T-helper 2 cell (primary cell): ENCODE results near the gene BORCS6.
A peak's percentile ranks its signal among the peaks of the same experiment; 100 is the strongest.

Source experiments
- DNase-seq, 5 experiments: peaks; one replicate each; pipeline versions ENCODE4 v3.0.0 to v3.0.0-alpha.2; 2012 to 2022

BORCS6 gene

GRCh38 chr17:8210761-8211458 lies 20.9 kb upstream of the BORCS6 start:
- DNase-seq: no peak

GRCh38 chr17:8209907-8210760 lies 20.2 kb upstream of the BORCS6 start, which contains the start of gene AURKB:
Gene AURKB (minus strand): TSS chr17:8210575. CDS start chr17:8210224, 351 bp downstream.
- peak; percentile 81 to 96 (median 88) for DNase-seq

DNA sequence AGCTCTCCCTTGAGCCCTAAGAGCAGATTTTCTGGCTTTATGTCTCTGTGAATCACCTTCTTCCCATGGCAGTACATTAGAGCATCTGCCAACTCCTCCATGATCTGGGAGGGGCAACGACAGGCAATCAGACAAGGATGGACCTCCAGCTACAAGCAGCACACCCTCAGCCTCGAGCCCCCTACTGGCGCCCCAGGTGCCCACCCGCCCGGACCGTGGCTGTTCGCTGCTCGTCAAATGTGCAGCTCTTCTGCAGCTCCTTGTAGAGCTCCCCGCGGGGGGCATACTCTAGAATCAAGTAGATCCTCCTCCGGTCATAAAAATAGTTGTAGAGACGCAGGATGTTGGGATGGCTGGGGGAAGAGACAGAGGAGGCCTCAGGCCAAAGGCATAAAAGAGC lies 16.6 kb upstream of the BORCS6 start:
- DNase-seq: no peak

GRCh38 chr17:8204761-8205555 lies 15.0 kb upstream of the BORCS6 start:
- no peak for DNase-seq

DNA sequence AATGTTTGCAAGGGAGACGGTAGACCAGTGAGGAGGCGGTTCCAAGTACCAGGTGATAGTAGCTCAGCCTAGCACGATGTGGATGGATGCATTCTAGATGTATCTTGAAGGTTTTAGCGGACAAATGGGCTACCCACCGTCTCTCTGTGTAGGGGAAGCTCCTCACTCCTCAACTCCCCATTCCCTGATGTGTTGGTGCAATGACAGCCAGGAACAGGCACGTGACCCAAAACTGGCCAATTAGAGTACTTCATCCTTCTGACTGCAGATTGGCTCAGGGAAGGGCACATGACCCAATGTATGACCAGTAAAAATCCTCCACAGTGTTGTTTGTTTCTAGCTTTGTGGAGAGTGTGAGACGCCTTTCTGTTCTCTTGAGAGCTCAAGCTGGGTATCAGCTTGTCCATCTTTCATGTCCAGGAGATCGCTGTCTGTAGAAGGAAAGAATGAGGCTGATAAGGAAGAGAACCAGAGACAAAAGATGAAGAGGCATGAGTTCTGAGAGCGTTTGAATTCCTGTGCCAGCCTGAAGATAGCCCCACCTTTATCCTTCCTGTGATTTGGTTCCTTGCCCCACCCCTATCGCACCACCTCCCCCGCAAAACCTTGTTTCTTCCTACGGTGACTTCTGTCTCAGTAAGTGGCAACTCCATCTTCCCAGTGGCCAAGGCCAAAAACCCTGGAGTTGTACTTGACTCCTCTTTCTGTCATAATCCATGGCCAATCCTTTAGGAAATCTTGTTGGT lies 2.3 kb upstream of the BORCS6 start:
- peak in 3 of 5 experiments; percentile 36 to 94 (median 51) for DNase-seq

DNA sequence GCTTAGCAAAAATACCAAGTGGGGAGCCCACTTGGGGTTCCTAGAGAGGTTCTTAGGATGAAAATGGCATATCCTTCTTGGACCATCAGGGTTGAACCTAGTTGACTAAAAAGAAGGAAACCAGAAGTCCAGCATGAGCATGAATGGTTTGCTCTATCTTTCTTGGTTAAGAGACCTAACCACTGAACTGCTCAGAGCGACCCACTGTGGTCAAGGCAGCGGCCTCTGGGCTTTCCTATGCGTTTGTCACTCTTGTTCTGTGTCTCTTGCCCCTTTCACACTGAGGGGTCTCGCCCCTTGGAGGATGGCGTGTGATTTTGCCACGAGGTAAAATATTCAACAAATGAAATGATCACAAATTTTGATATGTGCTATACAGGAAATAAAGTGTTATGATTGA lies 526 bp upstream of the BORCS6 start:
- no peak for DNase-seq

DNA sequence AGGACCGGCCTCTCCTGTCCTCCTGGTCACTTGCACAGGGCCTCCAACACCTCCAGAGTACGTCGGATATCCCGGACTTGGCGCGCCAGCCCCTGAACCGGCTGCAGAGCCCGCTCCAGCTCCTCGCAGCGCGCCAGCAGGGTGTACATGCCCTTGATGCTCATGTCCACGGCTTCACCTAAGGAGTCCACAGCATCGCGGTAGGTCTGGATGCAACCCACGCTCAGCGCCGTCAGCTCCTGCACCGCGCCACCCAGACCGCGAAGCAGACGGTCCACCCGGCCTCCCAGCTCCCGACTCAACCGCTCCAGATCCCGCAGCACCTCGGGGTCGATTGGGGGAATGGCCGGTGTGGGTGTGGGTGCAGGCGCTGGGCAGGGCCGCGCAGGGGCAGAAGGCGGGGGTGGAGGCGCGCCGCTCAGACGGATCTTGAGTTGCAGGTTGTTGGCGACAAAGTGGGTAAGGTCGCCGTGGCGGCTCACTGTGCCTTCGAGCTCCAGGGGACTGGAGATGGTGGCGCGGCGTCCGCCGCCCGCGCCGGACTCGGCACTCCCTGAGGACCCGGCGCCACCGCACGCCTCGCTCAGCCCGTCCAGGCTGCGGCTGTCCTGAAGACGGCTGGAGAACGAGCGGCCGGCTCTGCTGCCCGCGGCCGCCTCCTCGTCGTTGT lies 804 bp downstream of the BORCS6 start:
- DNase-seq: peak in 2 of 5 experiments; percentile 16 to 52

DNA sequence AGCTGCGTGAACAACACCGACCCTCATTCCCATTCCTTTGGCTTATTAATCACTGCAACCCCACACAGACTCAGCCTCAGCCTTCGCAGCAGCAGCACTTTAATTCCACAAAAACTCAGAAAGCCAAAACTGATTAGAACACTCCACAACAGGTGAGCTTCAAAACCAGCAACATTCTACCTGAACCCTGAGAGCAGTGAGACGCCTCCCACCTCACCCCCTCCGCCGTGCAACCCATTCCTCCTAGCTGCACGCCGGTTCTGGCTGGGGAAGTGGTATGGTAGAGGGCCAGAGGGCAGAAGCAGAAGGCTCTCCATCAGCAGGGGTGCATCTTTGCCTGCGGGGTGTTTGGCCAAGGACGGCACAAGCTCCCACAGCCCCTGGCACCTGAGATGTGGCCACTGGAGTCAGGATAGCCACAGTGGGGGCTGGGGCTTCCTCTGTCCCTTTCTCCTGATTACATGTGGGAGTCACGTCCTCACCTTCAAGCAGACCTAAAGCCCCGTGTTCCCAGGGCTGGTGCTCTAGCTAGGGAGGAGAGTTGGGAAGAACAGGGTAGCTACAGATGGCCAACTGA lies 1.6 kb downstream of the BORCS6 start:
- DNase-seq: no peak

- DNase-seq: peak; percentile 63 to 91 (median 87)
Measured at GRCh38 chr17:8187517-8188262, 2.3 kb downstream of the BORCS6 start.

DNA sequence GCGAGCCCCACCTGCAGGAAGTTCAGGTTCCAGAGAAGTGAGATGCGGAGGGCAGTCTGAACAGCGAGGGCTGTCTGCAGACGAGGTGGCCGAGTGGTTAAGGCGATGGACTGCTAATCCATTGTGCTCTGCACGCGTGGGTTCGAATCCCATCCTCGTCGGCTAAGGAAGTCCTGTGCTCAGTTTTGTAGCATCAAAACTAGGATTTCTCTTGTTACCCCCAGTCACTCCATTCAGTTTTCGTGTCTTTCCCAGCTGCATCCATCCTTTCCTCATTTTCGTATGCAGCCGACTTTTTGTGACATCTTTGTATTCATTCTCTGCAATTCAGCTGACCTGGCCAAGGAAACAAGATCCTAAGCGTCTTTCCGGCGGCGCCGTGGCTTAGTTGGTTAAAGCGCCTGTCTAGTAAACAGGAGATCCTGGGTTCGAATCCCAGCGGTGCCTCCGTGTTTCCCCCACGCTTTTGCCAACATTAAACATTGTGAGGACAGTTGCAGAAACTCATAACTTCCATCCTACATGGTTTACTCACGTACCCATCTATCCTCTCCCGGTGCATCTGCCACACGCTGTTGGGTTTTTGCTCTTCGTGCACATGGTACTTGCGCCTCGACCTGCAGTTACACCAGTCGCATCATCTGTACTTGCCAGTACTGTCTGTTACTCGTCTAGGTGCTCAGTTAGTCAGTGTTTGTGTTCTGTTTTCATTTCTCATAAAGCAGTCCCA lies 3.0 kb downstream of the BORCS6 start:
- peak; percentile 48 to 94 (median 86) for DNase-seq

GRCh38 chr17:8186446-8186786 lies 3.6 kb downstream of the BORCS6 start:
- DNase-seq: no peak

DNA sequence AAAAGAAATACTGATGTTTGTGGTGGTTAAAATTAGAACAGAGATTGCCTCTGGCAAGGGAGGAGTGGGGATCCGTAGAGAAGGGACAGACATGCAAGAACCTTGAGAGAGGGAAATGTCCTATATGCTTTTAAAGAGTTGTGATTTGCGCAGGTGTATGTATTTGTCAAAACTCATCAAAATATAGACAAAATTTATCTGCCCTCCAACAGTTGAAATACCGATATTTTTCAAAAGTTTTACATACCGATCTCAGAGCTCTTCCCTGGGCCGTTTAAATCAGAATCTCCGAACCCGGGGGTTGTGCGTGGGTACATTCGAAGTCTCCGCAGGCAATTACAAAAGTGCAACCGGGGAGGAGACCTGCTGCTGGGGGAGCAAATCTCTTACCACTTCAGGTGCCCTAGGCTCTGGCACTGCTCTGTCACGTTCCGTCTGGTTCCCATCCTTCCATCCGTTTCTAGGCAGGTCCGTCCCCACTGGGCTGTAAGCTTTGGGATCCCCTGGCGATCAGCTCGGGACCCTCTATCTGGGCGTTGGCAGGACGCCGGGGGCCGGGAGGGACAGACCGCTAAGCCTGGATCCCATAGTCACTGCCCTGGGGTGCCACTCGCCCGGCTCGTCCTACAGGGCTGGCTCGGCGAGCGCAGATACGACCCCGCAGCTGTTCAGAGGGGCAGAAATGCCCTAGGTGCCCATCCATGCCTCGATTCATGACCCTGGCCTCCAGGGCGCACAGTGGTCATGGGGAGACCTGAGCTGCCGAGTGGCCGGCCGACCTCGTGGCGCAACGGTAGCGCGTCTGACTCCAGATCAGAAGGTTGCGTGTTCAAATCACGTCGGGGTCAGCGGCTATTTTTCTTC lies 4.2 kb downstream of the BORCS6 start:
- DNase-seq: peak; percentile 73 to 90 (median 77)

DNA sequence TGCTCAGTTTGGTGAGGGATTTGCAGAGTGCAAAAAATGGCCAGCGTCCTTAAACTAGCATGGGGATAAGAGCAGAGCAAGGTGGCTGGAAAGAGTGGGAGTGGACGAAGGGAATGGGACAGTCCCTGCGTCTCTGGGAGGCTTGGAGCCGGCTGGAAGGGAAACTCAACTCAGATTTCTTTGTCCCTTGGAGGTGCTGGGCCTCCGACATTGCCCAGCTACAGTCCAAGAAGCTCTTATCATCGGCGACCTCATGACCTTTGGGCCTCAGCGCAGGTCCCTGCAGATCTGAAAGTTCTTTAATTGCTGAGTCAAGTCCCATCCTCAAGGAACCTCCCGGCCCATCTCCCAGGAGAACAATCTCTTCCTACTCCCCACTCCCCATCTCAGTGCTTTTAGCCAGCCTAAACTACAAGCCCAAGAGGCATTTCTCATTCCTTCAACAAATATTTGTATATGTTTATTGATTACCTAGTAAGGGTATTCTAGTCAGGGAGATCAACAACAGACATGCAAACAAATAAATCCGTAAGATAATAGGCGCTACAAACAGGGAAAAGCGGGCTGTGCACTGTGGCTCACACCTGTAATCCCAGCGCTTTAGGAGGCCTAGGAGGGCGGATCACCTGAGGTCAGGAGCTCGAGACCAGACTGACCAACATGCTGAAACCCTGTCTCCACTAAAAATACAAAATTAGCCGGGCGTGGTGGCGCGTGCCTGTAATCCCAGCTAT lies 12.8 kb downstream of the BORCS6 start:
- DNase-seq: no peak

DNA sequence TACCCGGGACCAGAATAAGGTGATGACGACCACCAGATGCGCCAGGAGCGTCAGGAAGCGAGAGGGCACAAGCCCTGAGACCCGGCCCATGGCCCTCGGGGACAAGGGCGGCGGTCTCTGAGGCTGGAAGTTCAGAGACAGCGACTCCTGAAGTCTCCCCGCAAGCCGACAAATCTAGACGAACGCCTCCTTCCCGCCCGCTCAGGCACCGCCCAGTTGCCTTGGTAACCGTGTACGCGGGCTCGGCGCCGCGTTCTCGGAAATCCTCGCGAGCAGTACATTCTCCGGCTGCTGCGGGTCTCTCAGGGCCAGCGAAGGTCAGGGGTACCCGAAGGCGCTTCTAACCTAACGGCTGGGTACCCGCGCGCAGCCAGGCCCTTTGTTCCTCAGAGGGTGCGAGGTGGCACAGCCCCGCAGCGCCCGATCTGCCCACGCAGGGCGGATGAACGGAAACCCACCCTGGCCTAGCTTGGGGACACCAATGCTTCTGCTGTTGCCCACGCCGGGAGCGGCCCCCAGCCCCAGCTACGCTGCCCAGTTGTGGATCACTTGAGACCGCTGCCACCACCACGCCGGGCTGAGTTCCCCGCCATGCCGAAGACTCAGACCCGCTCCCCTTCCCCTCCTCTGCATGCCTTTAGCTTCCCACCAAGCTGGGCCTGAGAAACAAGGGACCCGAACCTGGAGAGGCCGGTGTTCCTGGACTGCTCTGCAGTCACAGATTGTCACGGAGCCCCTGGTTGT lies 13.6 kb downstream of the BORCS6 start, which contains the start of gene TMEM107:
Gene TMEM107 (minus strand): TSS at position 184 of the 744 bp plus-strand sequence. CDS start 94 bp downstream, at position 90.
- peak; percentile 66 to 88 (median 77) for DNase-seq

GRCh38 chr17:8175795-8176196 lies 14.2 kb downstream of the BORCS6 start:
- no peak for DNase-seq

- DNase-seq: no peak
Measured at GRCh38 chr17:8173871-8174322, 16.1 kb downstream of the BORCS6 start.
